HG03159 (cell line): ENCODE results near the gene SLCO2B1.

Experiments used
- ATAC-seq: cut with Tn5 transposase; IDR thresholded peaks from one replicate; pipeline ENCODE4 v1.9.1; 2021; ENCODE audit warnings: mild to moderate bottlenecking, moderate library complexity; ENCODE audit not compliant: unreplicated experiment

SLCO2B1 gene

DNA sequence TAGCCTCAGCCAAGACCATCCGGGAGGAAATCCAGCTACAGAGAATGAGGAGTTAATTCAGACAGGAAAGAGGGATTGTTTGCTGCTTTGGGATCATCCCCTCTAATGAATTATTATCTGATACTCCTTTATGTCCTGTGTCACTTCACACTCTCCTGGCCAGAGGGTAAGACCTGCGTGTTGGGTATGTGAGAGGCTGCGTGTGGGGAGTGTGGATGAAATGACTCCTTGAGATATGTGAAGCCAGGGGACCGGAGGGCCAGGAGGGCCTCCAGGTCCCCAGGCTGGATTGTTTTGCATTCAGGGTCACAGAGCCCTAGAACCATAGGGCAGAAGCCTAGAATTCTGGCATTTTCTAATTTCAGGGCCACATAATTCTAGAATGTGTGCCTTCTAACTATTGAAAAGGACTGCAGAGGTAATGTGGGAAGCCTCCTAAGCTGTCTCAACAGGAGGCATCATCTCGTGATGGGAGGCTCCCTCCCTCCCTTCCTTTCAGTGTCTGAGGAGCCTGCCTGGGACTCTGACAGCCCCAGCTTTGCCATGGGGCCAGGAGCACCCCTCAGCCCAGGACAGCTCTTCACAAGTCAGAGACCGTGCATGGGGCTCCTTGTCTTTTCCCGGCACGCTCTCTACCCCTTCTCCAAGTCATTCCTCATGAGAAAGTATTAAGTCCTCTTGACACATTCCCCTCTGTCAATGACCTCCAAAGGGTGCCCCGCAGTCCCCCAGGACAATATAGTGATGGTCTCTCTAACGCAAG is 93.3 kb downstream of the SLCO2B1 start:
- ATAC-seq: no peak

- ATAC-seq: no peak
Measured at GRCh38 chr11:75245356-75246005, 94.6 kb downstream of the SLCO2B1 start.

DNA sequence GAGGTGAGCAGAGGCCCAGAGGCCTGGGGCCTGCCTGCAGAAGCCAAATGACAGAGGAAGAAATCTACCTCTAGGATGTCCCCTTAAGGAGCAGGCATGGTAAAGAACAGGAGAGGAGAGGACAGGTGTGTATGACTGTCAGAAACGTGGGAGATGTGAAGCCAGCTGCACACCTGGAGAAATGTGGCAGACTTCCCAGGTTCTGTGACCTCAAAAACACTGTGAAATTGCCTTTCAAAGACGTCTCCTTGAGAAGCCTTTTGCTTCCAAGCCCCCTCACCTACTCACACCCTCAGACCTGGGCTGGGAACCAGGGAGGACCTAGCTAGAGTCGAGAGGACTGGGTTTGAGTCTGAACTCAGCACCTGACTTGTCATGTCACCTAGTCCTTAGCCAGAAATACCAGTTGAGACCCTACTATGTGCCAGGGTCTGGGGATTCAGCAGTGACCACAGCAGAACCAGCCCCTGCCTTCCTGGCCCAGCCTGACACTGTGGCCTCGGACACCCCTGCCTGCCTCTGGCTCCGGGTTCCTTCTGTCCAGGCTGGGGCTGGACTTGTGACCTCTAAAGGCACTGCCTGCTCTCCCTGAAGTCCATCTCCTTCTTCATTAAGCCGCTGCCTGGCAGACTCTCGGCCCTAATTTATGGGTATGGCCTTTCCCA is 95.2 kb downstream of the SLCO2B1 start:
- ATAC-seq: no peak

GRCh38 chr11:75246671-75247350 is 95.9 kb downstream of the SLCO2B1 start:
- no peak for ATAC-seq

DNA sequence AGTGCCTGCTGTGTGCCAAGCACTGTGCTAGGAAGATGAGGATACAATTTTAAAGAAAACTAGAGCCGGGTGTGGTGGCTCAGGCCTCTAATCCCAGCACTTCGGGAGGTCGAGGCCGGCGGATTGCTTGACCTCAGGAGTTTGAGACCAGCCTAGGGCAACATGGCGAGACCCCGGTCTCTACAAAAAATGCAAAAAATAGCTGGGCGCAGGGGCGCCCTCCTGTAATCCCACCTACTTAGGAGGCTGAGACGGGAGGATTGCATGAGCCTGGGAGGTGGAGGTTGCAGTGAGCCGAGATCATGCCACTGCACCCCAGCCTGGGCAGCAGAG is 98.0 kb downstream of the SLCO2B1 start:
- no peak for ATAC-seq

- no peak for ATAC-seq
Measured at GRCh38 chr11:75249704-75250103, 98.8 kb downstream of the SLCO2B1 start.

- ATAC-seq: no peak
Measured at GRCh38 chr11:75254326-75254725, 103.4 kb downstream of the SLCO2B1 start.
